NCI-H69 (cell line): ENCODE results near the gene PBRM1.

ENCODE experiments used
- DNase-seq: peaks from one replicate; lab custom pipeline; 2025; lab: John Stamatoyannopoulos, UW

PBRM1 gene

DNA sequence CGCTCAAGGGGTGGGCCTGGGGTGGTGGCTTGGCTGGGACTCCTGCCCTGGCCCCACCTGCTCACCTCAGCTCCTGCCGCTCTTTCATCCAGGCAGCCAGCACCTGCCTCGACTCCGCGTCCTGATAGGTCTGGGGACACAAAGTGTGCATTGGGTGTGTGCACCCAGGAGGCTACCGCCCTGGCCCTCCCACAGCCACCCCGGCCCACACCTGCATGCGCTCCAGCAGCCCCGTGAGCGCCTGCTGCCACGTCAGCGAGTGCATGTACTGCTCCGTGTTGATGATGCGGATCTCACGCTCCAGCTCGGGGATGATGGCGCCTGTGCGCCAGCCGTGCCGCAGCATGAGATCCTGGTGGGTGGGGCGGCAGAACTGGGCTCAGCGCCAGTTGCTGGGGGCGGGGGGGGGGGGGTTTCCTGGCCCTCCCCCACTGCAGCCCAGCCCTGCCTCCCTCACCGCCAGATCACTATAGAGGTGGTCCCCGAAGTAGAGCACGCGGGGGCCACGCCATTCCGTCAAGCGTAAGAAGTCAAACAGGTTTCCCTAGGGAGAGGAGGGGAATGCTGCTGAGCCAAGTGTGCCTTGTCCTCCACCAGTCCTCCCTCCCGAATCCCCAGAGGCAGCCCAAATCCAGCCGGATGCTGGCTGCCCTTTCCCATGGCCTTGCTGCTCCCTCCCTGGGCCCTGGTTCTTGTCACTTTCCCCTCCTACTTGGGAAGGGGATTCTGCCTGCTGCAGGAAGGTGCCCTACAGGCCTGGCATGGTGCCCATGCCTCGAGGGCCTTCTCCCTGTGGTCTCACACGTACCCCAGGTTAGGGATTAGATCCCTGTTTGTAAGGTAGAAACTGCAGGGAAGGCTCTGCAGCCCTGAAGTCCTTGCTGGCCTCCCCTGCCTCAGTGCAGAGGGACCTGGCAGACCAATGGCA lies 160.7 kb downstream of the PBRM1 start:
- DNase-seq: peak; percentile 5

GRCh38 chr3:52524258-52524751 lies 161.4 kb downstream of the PBRM1 start:
- DNase-seq: no peak

DNA sequence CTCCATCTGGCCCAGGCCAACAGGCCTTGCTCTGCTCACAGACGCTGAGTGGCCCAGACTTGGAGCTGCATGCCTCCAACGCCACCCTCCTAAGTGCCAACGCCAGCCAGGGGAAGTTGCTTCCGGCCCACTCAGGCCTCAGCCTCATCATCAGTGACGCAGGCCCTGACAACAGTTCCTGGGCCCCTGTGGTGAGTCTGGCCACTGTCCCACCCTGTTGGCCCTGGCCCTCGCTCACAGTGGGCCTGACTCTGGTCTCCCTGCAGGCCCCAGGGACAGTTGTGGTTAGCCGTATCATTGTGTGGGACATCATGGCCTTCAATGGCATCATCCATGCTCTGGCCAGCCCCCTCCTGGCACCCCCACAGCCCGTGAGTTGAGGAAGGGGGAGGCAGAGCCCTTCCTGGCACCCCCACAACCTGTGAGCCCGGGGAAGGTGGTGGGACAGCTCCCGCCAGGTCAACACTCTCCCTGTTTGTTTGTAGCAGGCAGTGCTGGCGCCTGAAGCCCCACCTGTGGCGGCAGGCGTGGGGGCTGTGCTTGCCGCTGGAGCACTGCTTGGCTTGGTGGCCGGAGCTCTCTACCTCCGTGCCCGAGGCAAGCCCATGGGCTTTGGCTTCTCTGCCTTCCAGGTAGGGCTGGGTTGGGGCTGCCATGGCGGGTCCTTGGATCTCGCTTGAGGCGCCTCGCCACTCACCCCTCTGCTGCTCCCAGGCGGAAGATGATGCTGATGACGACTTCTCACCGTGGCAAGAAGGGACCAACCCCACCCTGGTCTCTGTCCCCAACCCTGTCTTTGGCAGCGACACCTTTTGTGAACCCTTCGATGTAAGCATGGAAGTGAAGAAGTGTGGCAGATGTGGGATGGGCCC lies 162.1 kb downstream of the PBRM1 start:
- no peak for DNase-seq

GRCh38 chr3:52522651-52523251 lies 163.0 kb downstream of the PBRM1 start:
- DNase-seq: no peak

- no peak for DNase-seq
These were observed 163.6 kb downstream of the PBRM1 start for GRCh38 chr3:52521881-52522650.

GRCh38 chr3:52521488-52521824 lies 164.3 kb downstream of the PBRM1 start:
- DNase-seq: no peak

DNA sequence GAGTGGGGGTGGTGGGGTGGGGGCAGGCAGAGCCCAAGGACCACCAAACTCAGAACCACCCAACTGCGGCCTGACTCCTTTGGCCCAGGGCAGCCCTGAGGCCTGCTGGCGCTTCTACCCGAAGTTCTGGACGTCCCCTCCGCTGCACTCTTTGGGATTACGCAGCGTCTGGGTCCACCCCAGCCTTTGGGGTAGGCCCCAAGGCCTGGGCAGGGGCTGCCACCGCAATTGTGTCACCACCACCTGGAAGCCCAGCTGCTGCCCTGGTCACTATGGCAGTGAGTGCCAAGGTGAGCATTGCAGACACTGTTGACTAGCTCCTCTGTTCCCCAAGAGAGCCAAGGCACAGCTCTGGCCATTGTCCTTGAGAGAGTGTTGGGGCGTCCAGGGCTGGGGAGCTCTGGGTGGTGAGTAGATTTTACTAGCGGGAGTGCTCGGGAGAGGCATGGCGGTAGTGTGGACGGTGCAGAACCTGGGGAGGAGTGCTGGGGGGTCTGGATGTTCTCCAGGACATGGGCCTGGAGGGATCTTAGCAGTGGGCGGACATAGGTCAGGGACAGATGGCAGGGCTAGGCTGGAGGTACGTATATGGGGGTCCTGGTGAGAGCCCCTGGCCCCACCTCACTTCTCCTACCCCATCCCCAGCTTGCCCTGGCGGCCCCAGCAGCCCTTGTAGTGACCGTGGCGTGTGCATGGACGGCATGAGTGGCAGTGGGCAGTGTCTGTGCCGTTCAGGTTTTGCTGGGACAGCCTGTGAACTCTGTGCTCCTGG lies 164.8 kb downstream of the PBRM1 start:
- no peak for DNase-seq

- DNase-seq: no peak
These were observed 165.5 kb downstream of the PBRM1 start for GRCh38 chr3:52520141-52520667.

DNA sequence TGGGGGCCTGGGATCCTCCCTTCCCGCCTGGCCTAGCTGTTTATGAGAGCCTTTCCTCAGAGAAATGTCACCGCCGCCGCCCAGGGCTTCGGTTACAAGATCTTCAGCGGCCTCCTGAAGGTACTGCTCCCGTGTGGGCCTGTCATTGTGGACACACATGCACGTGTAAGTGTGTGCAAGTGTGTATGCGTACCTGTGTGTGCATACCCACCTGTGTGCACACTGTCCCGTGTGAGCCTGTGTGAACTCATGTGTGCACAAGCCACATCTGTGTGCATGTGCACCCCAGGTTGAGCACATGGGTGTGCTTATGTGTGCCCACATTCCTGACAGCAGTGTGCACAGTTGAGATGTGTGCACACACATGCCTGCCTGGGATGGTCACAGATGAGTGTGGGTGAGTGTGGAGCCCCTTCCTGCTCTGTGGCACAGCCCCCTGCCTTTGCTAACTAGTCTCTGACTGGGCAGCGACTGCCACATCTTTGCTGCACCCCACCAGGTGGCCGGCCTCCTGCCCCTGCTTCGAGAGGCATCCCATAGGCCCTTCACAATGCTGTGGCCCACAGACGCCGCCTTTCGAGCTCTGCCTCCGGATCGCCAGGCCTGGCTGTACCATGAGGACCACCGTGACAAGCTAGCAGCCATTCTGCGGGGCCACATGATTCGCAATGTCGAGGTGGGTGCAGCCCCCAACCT lies 166.1 kb downstream of the PBRM1 start:
- no peak for DNase-seq

DNA sequence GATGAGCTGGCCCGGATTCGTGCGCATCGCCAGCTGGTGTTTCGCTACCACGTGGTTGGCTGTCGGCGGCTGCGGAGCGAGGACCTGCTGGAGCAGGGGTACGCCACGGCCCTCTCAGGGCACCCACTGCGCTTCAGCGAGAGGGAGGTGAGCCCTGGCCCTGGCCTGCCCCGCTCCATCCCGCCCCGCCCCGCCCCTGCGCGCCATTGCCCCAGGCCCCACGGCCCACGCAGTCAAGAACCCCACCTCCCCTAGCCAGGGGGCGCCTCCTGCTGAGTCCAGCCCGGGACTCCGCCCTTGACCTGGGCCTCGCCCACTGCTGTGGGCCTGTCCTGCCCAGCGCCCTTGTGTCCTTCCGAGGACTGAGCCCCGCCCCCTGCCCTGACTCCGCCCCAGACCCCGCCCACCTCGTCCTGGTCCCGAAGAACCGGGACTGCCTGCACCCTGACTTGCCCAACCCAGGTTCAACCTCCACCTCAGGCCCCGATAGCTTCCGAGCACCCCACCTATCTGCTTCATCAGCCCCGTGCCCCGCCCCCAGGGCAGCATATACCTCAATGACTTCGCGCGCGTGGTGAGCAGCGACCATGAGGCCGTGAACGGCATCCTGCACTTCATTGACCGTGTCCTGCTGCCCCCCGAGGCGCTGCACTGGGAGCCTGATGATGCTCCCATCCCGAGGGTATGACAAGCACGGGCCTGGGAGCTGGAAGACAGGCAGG lies 166.8 kb downstream of the PBRM1 start:
- no peak for DNase-seq

DNA sequence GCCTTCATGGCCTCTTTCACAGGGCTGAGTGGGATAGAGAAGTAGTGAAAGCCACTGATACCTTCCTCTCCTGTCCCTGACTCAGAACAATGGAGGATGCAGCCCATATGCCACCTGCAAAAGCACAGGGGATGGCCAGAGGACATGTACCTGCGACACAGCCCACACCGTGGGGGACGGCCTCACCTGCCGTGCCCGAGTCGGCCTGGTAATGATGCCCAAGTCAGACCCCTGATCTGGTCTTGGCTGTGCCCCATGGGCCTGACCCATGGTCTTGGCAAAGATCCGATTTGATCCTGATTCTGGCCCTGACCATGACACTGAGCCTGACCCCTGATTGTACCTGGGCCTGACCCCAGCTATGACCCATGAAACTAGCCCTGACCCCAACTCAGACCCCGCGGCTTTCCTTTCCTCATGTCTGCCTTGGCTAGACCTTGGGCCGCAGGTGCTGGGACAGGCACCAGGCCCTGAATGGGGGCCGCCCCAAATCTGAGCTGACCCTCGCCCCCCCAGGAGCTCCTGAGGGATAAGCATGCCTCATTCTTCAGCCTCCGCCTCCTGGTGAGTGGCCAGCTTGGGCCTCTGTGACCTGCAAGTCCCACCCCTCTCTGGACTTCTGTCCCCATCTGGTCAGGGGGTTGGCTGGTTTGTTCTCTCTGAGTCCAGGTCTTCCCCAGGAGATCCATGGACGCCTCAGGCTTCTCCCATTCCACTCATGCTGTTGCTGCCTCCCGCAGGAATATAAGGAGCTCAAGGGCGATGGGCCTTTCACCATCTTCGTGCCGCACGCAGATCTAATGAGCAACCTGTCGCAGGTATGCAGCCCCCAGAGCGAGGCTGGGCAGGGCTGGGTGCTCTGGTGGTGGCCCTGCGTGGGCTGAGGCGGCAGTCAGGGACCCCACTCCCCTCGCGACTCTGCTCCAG lies 167.7 kb downstream of the PBRM1 start:
- DNase-seq: no peak

DNA sequence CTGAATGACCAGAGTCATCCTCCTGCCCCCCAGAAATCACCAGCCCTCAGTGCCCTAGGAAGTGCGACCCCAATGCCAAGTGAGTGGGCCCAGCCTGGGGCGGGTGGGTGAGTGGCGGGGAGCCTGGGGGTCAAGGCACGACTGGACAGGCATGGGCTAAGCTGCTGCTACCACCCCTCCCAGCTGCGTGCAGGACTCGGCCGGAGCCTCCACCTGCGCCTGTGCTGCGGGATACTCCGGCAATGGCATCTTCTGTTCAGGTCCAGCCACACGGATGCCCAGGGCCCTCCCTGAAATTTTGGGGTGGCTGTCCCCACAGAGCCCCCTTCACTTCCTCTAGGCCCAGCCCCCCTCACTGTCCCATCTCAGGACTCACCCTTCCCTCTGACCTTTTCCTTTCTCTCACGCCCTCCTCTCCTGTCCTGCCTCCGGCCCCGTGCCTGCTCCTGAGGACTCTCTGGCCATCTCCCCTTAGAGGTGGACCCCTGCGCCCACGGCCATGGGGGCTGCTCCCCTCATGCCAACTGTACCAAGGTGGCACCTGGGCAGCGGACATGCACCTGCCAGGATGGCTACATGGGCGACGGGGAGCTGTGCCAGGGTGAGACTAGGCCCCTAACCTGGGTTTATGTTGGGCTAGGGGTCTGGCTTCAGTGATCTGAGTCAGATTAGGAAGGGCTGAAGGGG lies 169.1 kb downstream of the PBRM1 start:
- DNase-seq: no peak

GRCh38 chr3:52515192-52515591 lies 170.5 kb downstream of the PBRM1 start:
- DNase-seq: no peak

DNA sequence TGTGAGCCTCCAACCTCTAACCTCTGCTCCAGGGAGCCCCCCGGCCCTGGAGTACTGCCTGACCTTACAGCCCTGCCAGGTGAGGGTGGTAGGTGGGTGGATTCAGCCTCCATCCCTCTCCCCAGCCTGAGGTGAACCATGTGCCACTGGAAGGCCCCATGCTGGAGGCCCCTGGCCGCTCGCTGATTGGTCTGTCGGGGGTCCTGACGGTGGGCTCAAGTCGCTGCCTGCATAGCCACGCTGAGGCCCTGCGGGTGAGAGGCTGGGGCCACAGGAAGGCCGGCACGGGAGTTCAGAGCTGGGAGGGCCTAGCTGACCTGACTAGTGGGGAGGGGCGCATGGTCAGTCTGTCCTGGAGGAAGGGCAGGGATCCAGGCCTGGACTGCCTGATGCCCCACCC lies 171.1 kb downstream of the PBRM1 start:
- DNase-seq: no peak

- no peak for DNase-seq
These were observed 172.4 kb downstream of the PBRM1 start for GRCh38 chr3:52513281-52513680.

GRCh38 chr3:52512727-52513126 lies 173.0 kb downstream of the PBRM1 start:
- no peak for DNase-seq

DNA sequence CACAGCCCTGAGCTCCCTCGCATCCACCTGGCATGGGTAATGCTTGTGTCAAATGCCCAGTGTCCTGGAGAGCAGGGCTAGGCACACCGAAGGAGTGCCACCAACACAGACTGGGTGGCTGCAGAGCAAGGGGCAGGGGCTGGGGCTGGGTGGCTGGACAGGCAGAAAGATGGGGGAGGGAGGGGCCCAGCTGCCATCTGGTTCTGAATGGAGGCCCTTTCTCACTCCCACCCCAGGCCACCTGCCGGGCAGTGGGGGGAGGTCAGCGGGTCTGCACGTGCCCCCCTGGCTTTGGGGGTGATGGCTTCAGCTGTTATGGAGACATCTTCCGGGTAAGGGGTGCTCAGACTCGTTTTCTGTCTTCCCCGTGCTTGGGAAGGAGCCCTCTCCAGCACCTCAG lies 173.6 kb downstream of the PBRM1 start:
- DNase-seq: no peak

DNA sequence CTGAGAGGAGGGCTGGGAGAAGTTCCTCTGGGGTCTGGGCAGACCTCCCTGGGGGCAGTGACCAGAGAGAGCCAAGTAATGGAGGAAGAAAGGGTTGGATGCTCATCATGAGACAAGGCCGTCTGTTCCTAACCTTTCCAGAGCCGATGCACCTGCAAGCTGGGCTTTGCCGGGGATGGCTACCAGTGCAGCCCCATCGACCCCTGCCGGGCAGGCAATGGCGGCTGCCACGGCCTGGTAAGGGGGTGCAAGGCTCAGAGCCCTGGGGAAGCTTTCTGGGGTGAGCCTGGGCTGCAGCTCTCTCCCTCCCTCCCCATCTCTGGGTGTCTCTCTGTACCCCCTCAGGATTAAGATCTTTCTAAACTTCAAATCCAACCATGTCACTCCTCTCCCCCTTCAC lies 174.2 kb downstream of the PBRM1 start:
- no peak for DNase-seq
